C4-2B (cell line): ENCODE results near the gene APOL2.

Experiments used
- H3K27ac ChIP-seq: fragments of 450-650 bp; 2 replicates; pipeline ENCODE4 v1.5.1; 2017
- ZFX ChIP-seq: fragments of 450-650 bp; IDR thresholded peaks from 2 replicates; pipeline ENCODE4 v1.6.1; 2017
- TF ChIP-seq, protein P1 (sequence below): fragments of 450-650 bp; conservative IDR thresholded peaks from 2 replicates; pipeline ENCODE4 v1.5.1; 2017; ENCODE audit warnings: mild to moderate bottlenecking

Gene APOL2

DNA sequence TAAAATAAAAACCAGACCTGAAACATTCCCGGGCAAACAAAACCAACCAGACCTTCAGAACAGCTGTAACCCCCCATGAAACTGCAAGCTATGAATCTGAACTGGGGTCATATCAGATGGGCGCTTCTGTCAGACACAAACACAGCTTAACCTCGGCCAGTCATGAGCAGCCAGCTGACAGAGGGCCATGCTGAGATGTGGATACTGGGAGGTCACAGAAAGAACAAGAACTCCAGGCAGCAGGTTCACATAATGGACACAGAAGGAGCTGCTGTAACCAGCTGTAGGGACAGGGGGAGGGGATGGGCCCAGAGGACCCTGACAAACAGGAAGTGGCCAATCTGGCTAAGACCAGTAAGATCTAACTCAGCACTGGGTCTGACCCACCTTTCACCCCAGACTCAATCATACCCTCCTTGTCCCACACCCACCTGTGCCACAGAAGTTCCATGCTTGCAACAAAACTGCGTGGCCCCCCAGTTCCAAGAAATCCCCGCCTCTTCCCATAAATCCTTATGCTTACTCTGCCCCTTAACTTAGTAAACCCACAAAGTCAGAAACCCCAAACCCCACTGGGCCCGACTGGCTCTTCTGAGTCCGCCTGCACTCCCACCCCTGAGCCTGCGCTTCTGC lies 41.7 kb downstream of the APOL2 start:
- TF ChIP-seq, protein P1, sequence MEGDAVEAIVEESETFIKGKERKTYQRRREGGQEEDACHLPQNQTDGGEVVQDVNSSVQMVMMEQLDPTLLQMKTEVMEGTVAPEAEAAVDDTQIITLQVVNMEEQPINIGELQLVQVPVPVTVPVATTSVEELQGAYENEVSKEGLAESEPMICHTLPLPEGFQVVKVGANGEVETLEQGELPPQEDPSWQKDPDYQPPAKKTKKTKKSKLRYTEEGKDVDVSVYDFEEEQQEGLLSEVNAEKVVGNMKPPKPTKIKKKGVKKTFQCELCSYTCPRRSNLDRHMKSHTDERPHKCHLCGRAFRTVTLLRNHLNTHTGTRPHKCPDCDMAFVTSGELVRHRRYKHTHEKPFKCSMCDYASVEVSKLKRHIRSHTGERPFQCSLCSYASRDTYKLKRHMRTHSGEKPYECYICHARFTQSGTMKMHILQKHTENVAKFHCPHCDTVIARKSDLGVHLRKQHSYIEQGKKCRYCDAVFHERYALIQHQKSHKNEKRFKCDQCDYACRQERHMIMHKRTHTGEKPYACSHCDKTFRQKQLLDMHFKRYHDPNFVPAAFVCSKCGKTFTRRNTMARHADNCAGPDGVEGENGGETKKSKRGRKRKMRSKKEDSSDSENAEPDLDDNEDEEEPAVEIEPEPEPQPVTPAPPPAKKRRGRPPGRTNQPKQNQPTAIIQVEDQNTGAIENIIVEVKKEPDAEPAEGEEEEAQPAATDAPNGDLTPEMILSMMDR: no peak
- TF ChIP-seq ZFX: no peak

DNA sequence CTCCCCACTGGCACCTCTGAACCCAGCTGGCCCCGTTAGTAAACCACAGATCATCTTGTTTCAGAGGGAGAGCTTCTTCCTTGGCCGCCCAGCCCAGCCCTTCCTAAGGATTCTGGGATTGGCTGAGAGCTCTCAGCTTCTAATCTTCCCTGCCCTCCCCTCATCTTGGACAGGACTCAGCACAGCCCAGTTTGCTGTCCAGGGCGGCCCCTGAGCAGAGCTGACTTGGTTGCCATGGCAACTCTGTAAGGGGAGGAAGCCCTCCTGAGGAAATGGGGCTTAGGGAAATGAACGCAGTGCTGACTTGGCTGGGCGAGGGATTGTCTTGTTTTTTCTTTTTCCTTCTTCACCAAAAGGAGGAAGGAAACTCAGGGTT lies 42.3 kb downstream of the APOL2 start:
- H3K27ac ChIP-seq: no peak overlapping the region
- no peak for TF ChIP-seq ZFX
- TF ChIP-seq, protein P1: no peak

More for the DNA sequence above, 41.7 kb downstream of the APOL2 start:
- H3K27ac ChIP-seq: no peak overlapping the region

DNA sequence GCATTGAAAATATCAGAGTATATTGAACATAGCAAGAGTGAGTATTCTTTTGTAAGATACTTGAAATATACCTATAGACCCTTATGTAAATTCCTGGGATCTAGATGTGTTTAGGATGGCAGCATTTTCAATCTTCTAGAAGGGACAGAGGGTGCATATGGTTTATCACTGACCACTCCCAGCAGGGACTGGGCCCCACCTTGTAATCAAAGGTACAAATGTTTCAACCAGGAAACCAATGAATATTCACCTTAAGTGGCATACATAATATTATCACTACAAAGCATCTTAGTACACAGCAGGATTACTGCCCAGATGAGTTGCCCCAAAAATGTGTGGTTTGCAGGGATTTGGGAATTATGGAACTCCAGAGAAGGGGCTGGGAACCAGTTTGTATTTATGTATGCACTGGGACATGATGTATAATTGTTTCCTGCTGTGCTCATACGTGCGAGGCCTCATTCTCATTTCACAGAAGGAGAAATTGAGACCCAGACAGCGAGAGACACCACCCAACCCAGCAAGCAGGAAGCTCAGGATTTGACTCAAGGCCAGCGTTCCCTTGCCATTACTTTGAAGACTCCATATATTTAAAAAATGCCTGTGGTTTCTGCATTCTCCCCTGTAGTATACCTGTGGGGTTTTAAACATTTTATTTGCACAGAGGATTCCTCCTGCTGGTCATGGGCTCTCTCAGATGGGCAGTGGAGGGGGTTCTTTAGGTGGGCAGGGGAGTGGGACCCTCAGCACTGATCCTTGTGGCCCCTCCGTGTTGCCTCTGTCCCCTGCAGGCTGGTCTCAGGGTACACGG lies 42.9 kb downstream of the APOL2 start:
- H3K27ac ChIP-seq: no peak overlapping the region
- TF ChIP-seq, protein P1: no peak
- no peak for TF ChIP-seq ZFX

DNA sequence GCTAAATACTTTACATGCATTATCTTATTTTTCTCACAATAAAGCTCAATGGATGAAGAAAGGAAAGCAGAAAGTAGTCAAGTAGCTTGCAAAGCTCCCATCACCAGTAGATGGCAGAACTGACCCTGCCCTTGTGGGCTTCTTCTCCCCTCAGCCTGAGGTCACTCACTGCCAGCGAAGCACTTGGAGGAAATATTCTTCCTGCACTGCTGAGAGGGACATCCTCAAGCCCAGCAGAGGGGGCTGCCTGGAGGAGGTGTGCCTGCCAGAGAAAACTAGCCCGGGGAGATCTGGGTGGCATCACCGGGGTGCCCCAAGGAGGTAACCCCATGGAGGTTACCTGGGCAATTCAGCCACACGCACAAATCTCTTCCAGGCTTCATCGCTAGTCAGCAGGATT lies 44.4 kb downstream of the APOL2 start:
- H3K27ac ChIP-seq: no peak overlapping the region
- TF ChIP-seq ZFX: no peak
- TF ChIP-seq, protein P1: peak; percentile 77

DNA sequence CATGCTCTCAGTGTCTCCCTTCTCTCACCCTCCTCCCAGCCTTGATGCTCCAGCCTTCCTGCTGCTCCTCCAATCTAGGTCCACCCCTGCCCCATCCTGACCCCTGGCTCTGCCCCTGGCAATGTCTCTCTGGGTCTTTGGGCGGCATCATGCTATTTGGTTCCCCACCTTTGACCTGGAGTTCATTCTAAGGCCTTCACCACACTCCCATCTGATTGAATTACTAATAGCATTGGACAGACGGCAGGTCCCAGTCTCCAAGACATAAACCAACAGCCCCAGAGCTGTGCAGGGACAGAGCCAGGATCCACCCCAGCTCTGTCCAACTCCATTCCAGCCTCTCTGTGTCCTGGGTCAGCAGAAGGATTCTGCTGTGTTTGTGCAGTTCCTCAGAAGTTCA lies 44.9 kb downstream of the APOL2 start:
- H3K27ac ChIP-seq: no peak overlapping the region
- TF ChIP-seq, protein P1: no peak
- TF ChIP-seq ZFX: no peak

DNA sequence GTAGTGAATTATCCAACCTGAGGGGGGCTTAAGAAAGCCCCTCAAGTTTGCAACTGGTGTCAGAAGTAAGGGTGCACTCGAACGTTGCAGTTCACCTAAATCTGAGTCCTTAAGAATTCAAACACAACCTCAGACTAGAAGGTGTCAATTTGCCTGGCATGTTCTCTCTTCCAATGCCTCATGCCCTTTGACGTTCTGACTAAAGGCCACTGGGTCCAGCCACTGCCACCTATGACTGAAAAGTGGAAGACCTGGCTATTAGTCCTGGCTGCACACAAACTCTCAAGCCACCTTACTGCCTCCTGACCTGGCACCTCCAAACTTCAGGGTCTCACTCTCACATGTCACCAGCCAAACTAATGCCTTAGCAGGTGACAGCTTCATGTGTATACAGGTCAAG lies 45.8 kb downstream of the APOL2 start:
- no peak overlapping the region for H3K27ac ChIP-seq
- TF ChIP-seq, protein P1: no peak
- no peak for TF ChIP-seq ZFX

DNA sequence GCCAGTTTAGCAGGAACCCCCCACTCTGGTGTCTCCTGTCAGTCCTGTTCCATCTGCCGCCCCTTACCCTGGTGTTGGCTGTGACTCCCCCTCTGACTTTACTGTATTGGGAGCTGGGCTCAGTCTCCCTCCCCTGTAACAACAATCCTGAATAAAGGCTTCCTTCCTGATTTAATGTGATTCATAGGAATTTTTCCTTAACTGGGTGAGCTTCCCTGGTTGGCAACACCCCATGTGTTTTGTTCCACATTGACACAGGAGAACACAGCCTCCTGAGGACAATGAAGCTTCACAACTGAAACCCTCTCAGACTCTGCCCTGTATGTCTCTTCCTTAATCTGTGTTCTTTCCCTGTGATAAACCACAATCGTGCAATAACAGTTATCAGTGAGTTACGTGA lies 46.2 kb downstream of the APOL2 start:
- TF ChIP-seq, protein P1: no peak
- TF ChIP-seq ZFX: no peak

More for the DNA sequence above, 46.2 kb downstream of the APOL2 start:
- H3K27ac ChIP-seq: no peak overlapping the region
